A549 (cell line): ENCODE results near the gene SKIC8.

Experiments used
- ESRRA ChIP-seq: fragments of 150-350 bp; IDR thresholded peaks from 2 replicates; pipeline ENCODE4 v1.6.1; 2014; ENCODE audit warnings: mild to moderate bottlenecking, low read length, borderline replicate concordance
- NFE2L2 ChIP-seq: fragments of 150-350 bp; conservative IDR thresholded peaks from 2 replicates; pipeline ENCODE4 v1.6.1; 2014; ENCODE audit warnings: low read length
- NPAS2 ChIP-seq: fragments of 250-450 bp; sonication (Bioruptor Pico); IDR thresholded peaks from 2 replicates; pipeline ENCODE4 v1.8.0; 2022; ENCODE audit warnings: mild to moderate bottlenecking, moderate library complexity, borderline replicate concordance
- POLR2A ChIP-seq: IDR thresholded peaks from 2 replicates; pipeline ENCODE4 v1.6.1; 2012; ENCODE audit warnings: mild to moderate bottlenecking, low read length
- POLR2AphosphoS2 ChIP-seq: conservative IDR thresholded peaks from 2 replicates; pipeline ENCODE4 v1.6.1; 2012; ENCODE audit warnings: low read length, improper control_type of control experiment, inconsistent platforms
- RAD21 ChIP-seq, 2 experiments: fragments of >200 bp in 1 of 2; sonication (Bioruptor Twin) in 1 of 2; formaldehyde crosslinking in 1 of 2; IDR thresholded peaks in 1 of 2; conservative IDR thresholded peaks in 1 of 2; 2 replicates in 1 of 2; 3 replicates in 1 of 2; pipeline ENCODE4 v1.6.1; 2012 to 2018; ENCODE audit warnings: inconsistent platforms in 1 of 2
- RCOR1 ChIP-seq: fragments of 150-350 bp; IDR thresholded peaks from 2 replicates; pipeline ENCODE4 v1.6.1; 2014; ENCODE audit warnings: antibody characterized with exemption, low read length, low read depth
- RFX5 ChIP-seq: fragments of 450-650 bp; IDR thresholded peaks from 2 replicates; pipeline ENCODE4 v1.7.1; 2014; ENCODE audit warnings: antibody characterized with exemption, mild to moderate bottlenecking, moderate library complexity
- SMC3 ChIP-seq: fragments of >200 bp; sonication (Bioruptor Twin); formaldehyde crosslinking; IDR thresholded peaks from 3 replicates; pipeline ENCODE4 v1.6.1; 2018; ENCODE audit warnings: inconsistent platforms
- ZFP36 ChIP-seq: fragments of 450-650 bp; IDR thresholded peaks from 2 replicates; pipeline ENCODE4 v1.6.1; 2014; ENCODE audit warnings: borderline replicate concordance; ENCODE audit not compliant: partially characterized antibody
- TF ChIP-seq, protein P1 (sequence below): fragments of 250-450 bp; sonication (Bioruptor Pico); IDR thresholded peaks from 2 replicates; pipeline ENCODE4 v1.5.0; 2021; ENCODE audit warnings: mild to moderate bottlenecking, moderate library complexity, borderline replicate concordance
- TF ChIP-seq, protein P2 (sequence below): fragments of >200 bp; sonication (Bioruptor Twin); formaldehyde crosslinking; IDR thresholded peaks from 3 replicates; pipeline ENCODE4 v1.5.1; 2016
- TF ChIP-seq, protein P3 (sequence below): fragments of 200-600 bp; sonication (generic); IDR thresholded peaks from 2 replicates; pipeline ENCODE4 v1.6.1; 2016; ENCODE audit warnings: antibody characterized with exemption, mild to moderate bottlenecking, moderate library complexity

DNA sequence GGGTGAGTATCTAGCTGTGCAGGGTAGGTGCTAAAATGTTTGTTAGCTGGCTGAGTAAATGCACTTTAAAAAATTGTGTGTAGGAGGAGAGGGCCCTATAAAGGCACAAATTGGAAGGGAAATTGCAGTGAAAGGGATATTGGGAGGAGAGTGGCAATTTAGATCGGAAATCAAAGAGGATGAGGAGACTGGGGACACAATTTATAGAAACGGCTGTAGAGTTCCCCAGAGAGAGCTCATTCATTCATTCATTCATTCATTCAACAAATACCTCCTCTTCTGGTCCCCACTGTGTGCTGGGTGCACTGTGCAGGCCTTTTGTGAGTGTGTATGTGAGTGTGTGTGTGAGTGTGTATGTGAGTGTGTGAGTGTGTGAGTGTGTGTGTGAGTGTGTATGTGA is 32.6 kb downstream of the SKIC8 start:
- TF ChIP-seq, protein P1, sequence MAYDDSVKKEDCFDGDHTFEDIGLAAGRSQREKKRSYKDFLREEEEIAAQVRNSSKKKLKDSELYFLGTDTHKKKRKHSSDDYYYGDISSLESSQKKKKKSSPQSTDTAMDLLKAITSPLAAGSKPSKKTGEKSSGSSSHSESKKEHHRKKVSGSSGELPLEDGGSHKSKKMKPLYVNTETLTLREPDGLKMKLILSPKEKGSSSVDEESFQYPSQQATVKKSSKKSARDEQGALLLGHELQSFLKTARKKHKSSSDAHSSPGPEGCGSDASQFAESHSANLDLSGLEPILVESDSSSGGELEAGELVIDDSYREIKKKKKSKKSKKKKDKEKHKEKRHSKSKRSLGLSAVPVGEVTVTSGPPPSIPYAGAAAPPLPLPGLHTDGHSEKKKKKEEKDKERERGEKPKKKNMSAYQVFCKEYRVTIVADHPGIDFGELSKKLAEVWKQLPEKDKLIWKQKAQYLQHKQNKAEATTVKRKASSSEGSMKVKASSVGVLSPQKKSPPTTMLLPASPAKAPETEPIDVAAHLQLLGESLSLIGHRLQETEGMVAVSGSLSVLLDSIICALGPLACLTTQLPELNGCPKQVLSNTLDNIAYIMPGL (CRISPR knock-in tag): no peak
- TF ChIP-seq, protein P2, sequence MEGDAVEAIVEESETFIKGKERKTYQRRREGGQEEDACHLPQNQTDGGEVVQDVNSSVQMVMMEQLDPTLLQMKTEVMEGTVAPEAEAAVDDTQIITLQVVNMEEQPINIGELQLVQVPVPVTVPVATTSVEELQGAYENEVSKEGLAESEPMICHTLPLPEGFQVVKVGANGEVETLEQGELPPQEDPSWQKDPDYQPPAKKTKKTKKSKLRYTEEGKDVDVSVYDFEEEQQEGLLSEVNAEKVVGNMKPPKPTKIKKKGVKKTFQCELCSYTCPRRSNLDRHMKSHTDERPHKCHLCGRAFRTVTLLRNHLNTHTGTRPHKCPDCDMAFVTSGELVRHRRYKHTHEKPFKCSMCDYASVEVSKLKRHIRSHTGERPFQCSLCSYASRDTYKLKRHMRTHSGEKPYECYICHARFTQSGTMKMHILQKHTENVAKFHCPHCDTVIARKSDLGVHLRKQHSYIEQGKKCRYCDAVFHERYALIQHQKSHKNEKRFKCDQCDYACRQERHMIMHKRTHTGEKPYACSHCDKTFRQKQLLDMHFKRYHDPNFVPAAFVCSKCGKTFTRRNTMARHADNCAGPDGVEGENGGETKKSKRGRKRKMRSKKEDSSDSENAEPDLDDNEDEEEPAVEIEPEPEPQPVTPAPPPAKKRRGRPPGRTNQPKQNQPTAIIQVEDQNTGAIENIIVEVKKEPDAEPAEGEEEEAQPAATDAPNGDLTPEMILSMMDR: no peak
- TF ChIP-seq ZFP36 (no peak), ESRRA (no peak), NFE2L2 (no peak), SMC3 (no peak), RCOR1 (no peak), POLR2A (no peak), RFX5 (no peak), NPAS2 (CRISPR knock-in tag) (no peak), POLR2AphosphoS2 (no peak), RAD21 (conservative IDR thresholded peaks at IDR 0.05 in 1 of 2, IDR thresholded peaks at IDR 0.05 in 1 of 2) (no peak)
- TF ChIP-seq, protein P3, sequence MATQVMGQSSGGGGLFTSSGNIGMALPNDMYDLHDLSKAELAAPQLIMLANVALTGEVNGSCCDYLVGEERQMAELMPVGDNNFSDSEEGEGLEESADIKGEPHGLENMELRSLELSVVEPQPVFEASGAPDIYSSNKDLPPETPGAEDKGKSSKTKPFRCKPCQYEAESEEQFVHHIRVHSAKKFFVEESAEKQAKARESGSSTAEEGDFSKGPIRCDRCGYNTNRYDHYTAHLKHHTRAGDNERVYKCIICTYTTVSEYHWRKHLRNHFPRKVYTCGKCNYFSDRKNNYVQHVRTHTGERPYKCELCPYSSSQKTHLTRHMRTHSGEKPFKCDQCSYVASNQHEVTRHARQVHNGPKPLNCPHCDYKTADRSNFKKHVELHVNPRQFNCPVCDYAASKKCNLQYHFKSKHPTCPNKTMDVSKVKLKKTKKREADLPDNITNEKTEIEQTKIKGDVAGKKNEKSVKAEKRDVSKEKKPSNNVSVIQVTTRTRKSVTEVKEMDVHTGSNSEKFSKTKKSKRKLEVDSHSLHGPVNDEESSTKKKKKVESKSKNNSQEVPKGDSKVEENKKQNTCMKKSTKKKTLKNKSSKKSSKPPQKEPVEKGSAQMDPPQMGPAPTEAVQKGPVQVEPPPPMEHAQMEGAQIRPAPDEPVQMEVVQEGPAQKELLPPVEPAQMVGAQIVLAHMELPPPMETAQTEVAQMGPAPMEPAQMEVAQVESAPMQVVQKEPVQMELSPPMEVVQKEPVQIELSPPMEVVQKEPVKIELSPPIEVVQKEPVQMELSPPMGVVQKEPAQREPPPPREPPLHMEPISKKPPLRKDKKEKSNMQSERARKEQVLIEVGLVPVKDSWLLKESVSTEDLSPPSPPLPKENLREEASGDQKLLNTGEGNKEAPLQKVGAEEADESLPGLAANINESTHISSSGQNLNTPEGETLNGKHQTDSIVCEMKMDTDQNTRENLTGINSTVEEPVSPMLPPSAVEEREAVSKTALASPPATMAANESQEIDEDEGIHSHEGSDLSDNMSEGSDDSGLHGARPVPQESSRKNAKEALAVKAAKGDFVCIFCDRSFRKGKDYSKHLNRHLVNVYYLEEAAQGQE: no peak
